Airway epithelial cell (primary cell): ENCODE results near the gene ZDHHC5. TPM values are rescaled to one million over a fixed set of nuclear protein-coding genes. Genes with fewer than 3 reads are reported as not detected.

Experiments used
- total RNA-seq: library from RNA; depleted of rRNA; stranded (reverse); fragments of >200 nt; gene quantifications from 2 replicates; pipeline ENCODE4 v1.2.3, GENCODE V29; 2015

Gene ZDHHC5, protein sequence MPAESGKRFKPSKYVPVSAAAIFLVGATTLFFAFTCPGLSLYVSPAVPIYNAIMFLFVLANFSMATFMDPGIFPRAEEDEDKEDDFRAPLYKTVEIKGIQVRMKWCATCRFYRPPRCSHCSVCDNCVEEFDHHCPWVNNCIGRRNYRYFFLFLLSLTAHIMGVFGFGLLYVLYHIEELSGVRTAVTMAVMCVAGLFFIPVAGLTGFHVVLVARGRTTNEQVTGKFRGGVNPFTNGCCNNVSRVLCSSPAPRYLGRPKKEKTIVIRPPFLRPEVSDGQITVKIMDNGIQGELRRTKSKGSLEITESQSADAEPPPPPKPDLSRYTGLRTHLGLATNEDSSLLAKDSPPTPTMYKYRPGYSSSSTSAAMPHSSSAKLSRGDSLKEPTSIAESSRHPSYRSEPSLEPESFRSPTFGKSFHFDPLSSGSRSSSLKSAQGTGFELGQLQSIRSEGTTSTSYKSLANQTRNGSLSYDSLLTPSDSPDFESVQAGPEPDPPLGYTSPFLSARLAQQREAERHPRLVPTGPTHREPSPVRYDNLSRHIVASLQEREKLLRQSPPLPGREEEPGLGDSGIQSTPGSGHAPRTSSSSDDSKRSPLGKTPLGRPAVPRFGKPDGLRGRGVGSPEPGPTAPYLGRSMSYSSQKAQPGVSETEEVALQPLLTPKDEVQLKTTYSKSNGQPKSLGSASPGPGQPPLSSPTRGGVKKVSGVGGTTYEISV
- 35.3 and 50.7 TPM in 2 replicates for total RNA-seq

DNA sequence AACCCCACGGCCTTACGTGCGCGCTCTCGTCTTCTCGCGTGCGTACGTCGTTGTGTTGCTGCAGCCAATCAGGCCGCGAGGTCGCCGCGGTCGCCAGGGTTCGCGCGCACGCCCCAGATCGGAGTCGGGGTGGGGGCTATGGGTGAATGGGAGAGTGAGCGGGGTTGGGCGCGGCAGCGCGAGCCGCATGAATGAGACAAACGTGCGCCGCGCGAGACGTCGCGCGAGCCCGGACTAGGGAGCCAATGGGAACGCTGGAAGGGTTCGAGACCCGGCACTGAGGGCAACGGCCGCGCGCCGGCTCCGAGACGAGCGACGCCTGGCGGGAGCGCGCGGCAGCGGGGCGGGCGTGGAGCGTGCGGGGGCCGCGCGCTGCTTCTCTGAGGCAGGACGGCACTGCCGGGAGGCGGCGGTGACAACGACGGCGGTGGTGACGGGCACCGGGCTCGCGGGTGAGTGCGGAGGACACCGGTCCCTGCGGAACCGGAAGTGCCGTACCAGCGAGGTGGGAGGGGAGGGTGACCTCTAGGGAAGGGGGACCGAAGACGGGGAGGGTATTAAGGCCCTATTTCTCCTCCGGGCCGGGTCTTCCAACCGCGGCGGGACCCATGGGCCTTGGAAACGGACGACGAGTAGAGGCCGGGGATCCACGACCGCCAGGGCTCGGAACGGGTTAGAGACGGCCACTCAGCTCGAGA lies at the start of gene ZDHHC5:
Gene ZDHHC5, plus strand, starts transcription at position 379 of the 698 bp plus-strand sequence. CDS start 4,977 bp downstream, outside the sequence.

DNA sequence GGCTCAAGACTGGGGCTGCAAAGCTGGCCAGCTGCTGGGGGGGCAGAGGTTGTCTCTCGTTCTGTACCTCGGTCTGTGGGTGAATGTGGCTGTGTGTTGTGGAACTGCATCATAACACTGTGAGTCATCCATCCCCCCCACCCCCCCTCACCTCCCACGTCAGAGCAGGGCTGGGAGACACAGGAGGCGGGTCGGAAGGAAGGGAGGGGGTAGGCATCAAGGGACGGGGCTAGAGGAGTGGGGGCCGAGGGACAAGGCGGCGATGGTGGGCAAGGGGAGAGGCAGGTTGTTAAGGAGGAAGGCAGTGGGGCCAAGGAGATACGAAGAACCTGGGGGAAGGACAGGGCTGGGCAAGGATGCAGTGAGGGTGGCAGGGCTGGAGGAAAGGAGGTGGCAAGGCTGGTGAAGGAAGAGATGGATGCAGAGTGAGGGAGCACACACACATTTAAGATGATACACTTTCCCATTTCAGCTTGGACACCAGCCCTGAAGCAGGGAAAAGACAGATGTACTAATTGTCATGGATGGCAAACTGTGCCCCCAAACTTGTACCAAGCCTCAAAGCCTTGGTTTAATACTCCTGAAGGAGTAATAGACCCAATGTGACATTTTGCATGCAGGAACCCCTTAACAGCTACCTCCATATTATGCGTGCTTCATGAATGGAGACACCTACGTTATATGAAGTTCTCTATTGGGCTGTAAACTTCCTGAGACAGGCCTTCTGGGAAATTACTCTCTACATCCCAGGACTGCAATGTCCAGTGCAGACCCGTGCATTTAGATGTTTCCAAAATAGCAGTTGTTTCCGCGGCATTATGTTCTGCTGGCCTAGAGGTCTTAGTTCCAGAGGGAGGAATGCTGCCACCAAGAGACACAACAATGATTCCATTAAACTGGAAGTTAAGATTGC lies 17.8 kb upstream of the ZDHHC5 start, which contains the start of gene YPEL4:
Gene YPEL4, minus strand, starts transcription at position 87 of the 913 bp plus-strand sequence. CDS start 2,805 bp downstream, outside the sequence.

DNA sequence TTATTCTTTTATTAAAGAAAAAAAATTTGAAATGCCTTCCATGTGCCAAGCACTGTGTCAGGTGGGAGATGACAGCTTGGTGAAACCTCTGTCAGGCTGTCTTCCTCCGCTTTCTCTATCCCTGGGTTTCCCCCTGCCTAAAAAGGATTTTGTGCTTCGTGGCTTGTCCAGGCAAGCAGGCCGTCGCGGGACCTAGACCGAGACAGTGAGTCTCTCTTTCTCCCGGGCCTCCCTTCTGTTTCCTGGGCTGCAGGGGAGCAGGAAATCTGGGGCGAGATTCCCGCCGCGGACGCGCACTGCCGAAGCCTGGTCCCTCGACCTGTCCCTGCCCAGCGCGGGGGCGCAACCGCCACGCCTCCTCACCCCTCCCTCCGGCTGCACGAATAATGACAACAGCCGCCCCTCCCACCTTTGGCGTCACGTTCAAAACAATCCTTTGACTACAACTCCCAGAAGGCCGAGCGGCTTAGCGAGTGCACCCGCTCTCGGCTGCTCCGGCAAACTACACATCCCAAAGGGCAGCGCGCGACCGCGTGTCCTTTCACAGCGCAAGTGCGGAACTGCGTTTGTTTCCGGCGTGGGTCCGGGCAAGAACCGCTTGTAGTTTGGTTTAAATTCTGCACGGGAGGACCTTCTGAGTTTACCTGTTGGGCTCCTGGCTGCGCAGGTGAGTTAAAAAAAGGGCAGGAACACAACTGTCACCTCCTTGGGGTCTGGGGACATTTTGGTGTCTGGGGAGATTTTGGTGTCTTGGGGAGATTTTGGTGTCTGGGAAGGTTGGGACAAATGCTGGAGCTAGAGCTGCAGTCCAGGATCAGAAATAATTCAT lies 10.5 kb upstream of the ZDHHC5 start, which contains the start of gene CLP1:
Gene CLP1, plus strand, starts transcription at position 569 of the 829 bp plus-strand sequence. CDS start 1,715 bp downstream, outside the sequence.

DNA sequence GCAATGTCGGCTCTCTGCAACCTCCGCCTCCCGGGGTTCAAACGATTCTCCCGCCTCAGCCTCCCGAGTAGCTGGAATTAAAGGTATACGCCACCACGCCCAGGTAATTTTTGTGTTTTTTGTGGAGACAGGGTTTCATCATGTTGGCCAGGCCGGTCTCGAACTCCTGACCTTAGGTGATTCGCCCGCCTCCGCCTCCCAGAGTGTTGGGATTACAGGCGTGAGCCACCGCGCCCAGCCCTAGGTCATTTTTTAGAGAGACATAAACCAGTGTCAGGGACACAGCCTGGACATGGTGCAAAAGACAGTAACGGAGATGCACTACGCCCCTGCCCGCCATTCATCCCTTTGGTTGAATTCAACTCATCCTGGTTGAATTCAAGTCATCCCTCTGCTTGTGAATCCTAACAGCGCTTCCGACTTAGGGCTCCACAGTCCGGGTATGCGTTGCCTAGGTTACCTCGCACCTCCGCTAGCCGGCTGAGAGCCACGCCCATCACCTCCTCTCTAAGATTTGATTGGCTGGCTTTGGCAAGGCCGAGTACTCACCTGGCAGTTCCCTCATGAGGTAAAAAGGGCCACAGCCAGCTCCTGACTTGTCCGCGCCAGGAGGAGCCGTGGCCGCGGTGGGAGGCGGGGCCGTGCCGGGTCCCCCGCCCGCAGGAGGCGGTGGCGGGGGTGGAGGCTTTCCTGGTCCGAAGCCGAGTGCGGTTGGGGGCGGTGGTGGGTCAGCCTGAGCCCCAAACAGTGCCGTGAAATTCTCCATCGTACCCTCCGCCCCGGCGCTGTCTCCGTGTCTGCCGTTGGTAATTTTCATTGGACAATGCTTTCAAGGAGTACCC lies 43.7 kb downstream of the ZDHHC5 start, which contains the start of gene MED19:
Gene MED19, minus strand, starts transcription at position 802 of the 842 bp plus-strand sequence. Its CDS starts 36 bp downstream, at position 766.

DNA sequence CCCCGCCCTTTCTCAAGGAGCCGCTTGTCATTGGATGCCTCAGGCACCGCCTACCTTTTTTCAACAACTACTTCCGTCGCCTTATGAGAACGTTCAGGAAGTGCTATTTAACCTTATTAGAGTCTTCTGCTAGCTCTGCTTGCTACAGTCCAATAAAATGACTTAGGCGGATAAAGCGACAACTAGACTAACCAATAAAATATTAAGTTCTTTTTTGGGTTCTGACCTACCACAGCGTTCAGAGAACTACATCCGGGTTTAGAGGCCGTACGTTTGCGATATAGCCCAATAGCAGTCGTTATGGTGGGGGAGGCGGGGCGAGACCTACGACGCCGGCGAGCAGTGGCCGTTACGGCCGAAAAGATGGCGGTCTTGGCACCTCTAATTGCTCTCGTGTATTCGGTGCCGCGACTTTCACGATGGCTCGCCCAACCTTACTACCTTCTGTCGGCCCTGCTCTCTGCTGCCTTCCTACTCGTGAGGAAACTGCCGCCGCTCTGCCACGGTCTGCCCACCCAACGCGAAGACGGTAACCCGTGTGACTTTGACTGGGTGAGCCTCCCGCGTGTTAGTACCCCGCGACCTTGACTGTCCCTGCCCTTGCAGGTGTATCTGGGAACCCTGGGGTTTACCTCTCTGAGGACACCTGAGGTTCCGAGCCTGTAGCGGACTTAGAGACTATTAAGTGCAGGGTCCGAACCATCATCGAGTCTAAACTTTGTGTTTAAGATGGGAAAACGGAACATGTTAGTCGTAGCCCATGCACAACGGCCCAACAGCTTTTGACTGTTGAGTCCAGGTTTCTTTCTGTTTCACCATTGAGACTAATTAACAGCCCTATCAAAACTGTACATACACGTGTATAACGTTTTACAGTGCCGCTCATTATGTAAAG lies 44.6 kb downstream of the ZDHHC5 start, which contains the start of gene TMX2:
Gene TMX2, plus strand, starts transcription at position 338 of the 895 bp plus-strand sequence. Its CDS starts 26 bp downstream, at position 364.

DNA sequence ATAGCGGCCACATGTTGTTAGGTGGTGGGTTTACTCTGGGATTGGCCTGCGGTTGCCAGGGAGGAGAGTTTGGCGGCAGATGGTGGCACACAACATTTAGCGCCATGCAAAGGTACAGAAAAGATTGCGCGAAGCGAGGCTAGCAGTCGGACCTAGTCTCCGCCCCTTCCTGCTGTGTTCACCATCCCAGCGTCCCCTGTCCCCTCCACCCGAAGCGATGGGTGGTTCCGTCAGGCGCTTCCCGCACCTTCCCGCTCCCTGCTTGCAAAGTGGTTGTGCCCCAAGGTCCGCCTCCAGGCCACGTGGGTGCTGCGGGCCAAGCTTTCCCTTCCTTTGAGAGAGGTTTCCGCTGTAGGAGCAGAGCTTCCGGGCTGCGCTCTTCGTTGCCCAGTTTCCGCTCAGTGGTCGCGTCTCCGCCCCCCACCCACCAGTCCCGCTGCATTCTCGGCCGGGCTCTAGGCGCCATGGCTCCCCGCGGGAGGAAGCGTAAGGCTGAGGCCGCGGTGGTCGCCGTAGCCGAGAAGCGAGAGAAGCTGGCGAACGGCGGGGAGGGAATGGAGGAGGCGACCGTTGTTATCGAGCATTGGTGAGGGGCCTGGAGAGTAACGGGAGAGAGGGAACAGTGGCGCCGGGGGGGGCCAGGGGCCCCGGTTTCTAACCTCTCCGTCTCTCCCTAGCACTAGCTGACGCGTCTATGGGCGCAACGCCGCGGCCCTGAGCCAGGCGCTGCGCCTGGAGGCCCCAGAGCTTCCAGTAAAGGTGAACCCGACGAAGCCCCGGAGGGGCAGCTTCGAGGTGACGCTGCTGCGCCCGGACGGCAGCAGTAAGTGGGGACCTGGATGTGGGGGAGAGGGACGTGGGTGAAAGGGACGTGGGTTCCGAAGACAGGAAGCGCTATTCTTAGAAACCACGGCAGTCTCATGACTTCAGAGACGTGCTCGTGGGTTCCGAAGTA lies 73.5 kb downstream of the ZDHHC5 start, which contains the start of gene SELENOH:
Gene SELENOH, plus strand, starts transcription at position 360 of the 955 bp plus-strand sequence. Its CDS starts 105 bp downstream, at position 465.

Other genes starting within 250 kb of the ZDHHC5 start
- gene SLC43A3, start 241.0 kb upstream of the ZDHHC5 start, total RNA-seq = 36.7 and 39.1 TPM in 2 replicates
- gene RTN4RL2, start 207.6 kb upstream of the ZDHHC5 start, total RNA-seq = 0.14 TPM in 1 of 2 replicates, not detected in the other
- 0.79 and 2.1 TPM in 2 replicates for gene SLC43A1, start 152.4 kb upstream of the ZDHHC5 start, total RNA-seq
- gene TIMM10, start 137.4 kb upstream of the ZDHHC5 start, total RNA-seq = 66.0 and 89.9 TPM in 2 replicates
- not detected in 2 replicates for gene SMTNL1, start 130.5 kb upstream of the ZDHHC5 start, total RNA-seq
- 4.6 and 4.9 TPM in 2 replicates for gene UBE2L6, start 100.4 kb upstream of the ZDHHC5 start, total RNA-seq
- gene SERPING1, start 70.4 kb upstream of the ZDHHC5 start, total RNA-seq = 0.42 and 1.1 TPM in 2 replicates
- not detected in 2 replicates for gene YPEL4, start 18.2 kb upstream of the ZDHHC5 start, total RNA-seq
- gene CLP1, start 10.4 kb upstream of the ZDHHC5 start, total RNA-seq = 14.5 and 16.4 TPM in 2 replicates
- 7.3 and 18.8 TPM in 2 replicates for gene MED19, start 44.1 kb downstream of the ZDHHC5 start, total RNA-seq
- 47.6 and 65.7 TPM in 2 replicates for gene TMX2, start 44.5 kb downstream of the ZDHHC5 start, total RNA-seq
- 174 and 240 TPM in 2 replicates for gene SELENOH, start 73.4 kb downstream of the ZDHHC5 start, total RNA-seq
- gene BTBD18, start 83.7 kb downstream of the ZDHHC5 start, total RNA-seq = not detected in 2 replicates
- 151 and 171 TPM in 2 replicates for gene CTNND1, start 93.7 kb downstream of the ZDHHC5 start, total RNA-seq